Neural cell (in vitro differentiated cells): ENCODE measurements around the gene GRID1.

Experiments used
- CTCF ChIP-seq: fragments of 450-650 bp; IDR thresholded peaks from 2 replicates; pipeline ENCODE4 v1.5.1; 2014; ENCODE audit warnings: antibody characterized with exemption, mild to moderate bottlenecking, moderate library complexity; ENCODE audit not compliant: poor library complexity, severe bottlenecking
- EP300 ChIP-seq: fragments of 450-650 bp; conservative IDR thresholded peaks from 2 replicates; pipeline ENCODE4 v1.6.1; 2014; ENCODE audit warnings: antibody characterized with exemption, mild to moderate bottlenecking, moderate library complexity; ENCODE audit not compliant: poor library complexity, severe bottlenecking
- EZH2 ChIP-seq: fragments of 200-600, 300-800 bp; shearing (Covaris generic), sonication (generic); IDR thresholded peaks from 2 replicates; pipeline ENCODE4 v1.6.1; 2014; ENCODE audit warnings: antibody characterized with exemption, low read length, borderline replicate concordance, mild to moderate bottlenecking; ENCODE audit not compliant: insufficient read depth, poor library complexity, severe bottlenecking
- MXI1 ChIP-seq: fragments of 450-650 bp; conservative IDR thresholded peaks from 2 replicates; pipeline ENCODE4 v1.6.1; 2014; ENCODE audit warnings: antibody characterized with exemption, mild to moderate bottlenecking; ENCODE audit not compliant: poor library complexity, severe bottlenecking
- POLR2AphosphoS5 ChIP-seq: IDR thresholded peaks from 2 replicates; pipeline ENCODE4 v1.6.1; 2012
- RAD21 ChIP-seq: fragments of 450-650 bp; conservative IDR thresholded peaks from 2 replicates; pipeline ENCODE4 v1.6.1; 2014; ENCODE audit warnings: antibody characterized with exemption, mild to moderate bottlenecking, moderate library complexity
- SMC3 ChIP-seq: fragments of 450-650 bp; conservative IDR thresholded peaks from 2 replicates; pipeline ENCODE4 v1.6.1; 2014; ENCODE audit warnings: antibody characterized with exemption, mild to moderate bottlenecking, moderate library complexity; ENCODE audit not compliant: poor library complexity
- TAF1 ChIP-seq: IDR thresholded peaks from 2 replicates; pipeline ENCODE4 v1.6.1; 2012; ENCODE audit warnings: low read depth

- TF ChIP-seq POLR2AphosphoS5, result no peak
- no peak for TF ChIP-seq EZH2
- TF ChIP-seq CTCF, result no peak
- no peak for TF ChIP-seq EP300
- TF ChIP-seq TAF1, result no peak
- TF ChIP-seq RAD21, result no peak
- TF ChIP-seq SMC3, result no peak
- no peak for TF ChIP-seq MXI1
Observed at GRCh38 chr10:86034710-86035109, 331.9 kb downstream of the GRID1 start.
